K562 (cell line): ENCODE data around the gene RUSC1. TPM values are rescaled to one million over a fixed set of nuclear protein-coding genes. Genes with fewer than 3 reads are reported as not detected.

Experiments
- ADNP ChIP-seq: fragments of 200-800 bp; sonication (Bioruptor generic); IDR thresholded peaks from 2 replicates; pipeline ENCODE4 v1.6.1; 2016; ENCODE audit warnings: missing genetic modification characterization, missing compliant biosample characterization
- ARID3A ChIP-seq: IDR thresholded peaks from 2 replicates; pipeline ENCODE4 v1.6.1; 2012; ENCODE audit warnings: low read depth, low read length, improper control_type of control experiment, borderline replicate concordance
- ATF1 ChIP-seq, 2 experiments: fragments of 450-650 bp in 1 of 2; IDR thresholded peaks; 2 replicates each; pipeline ENCODE4 v1.6.1; 2016; ENCODE audit warnings: missing compliant biosample characterization in 1 of 2, missing genetic modification characterization in 1 of 2
- BDP1 ChIP-seq: IDR thresholded peaks from 3 replicates; pipeline ENCODE4 v1.6.1; 2011; ENCODE audit not compliant: insufficient read length, insufficient read depth
- CBFA2T2 ChIP-seq: fragments of 450-650 bp; conservative IDR thresholded peaks from 2 replicates; pipeline ENCODE4 v1.6.1; 2017; ENCODE audit warnings: mild to moderate bottlenecking
- E2F8 ChIP-seq: fragments of 450-650 bp; IDR thresholded peaks from 2 replicates; pipeline ENCODE4 v1.7.1; 2018; ENCODE audit warnings: mild to moderate bottlenecking, low read depth; ENCODE audit not compliant: partially characterized antibody
- EP300 ChIP-seq: IDR thresholded peaks from 2 replicates; pipeline ENCODE4 v1.6.1; 2012; ENCODE audit warnings: low read length, improper control_type of control experiment
- HDAC6 ChIP-seq: IDR thresholded peaks from 2 replicates; pipeline ENCODE4 v1.6.1; 2012; ENCODE audit warnings: low read depth, mild to moderate bottlenecking, control low read depth, inconsistent platforms, low read length, moderate library complexity
- KHSRP ChIP-seq: fragments of 450-650 bp; IDR thresholded peaks from 2 replicates; pipeline ENCODE4 v1.6.1; 2017
- MEF2A ChIP-seq: IDR thresholded peaks from 2 replicates; pipeline ENCODE4 v1.6.1; 2011; ENCODE audit warnings: low read depth, mild to moderate bottlenecking, low read length, moderate library complexity; ENCODE audit not compliant: control insufficient read depth
- NFATC3 ChIP-seq: fragments of 450-650 bp; IDR thresholded peaks from 2 replicates; pipeline ENCODE4 v1.6.1; 2017; ENCODE audit warnings: mild to moderate bottlenecking
- RBBP5 ChIP-seq: fragments of 200-600 bp; sonication (generic); IDR thresholded peaks from 2 replicates; pipeline ENCODE4 v1.6.1; 2012; ENCODE audit warnings: borderline replicate concordance, mild to moderate bottlenecking, low read length, control low read depth, inconsistent platforms; ENCODE audit not compliant: insufficient read depth, poor library complexity, severe bottlenecking
- RBM39 ChIP-seq: fragments of 200-400 bp; formaldehyde crosslinking; optimal IDR thresholded peaks from 2 replicates; pipeline ENCODE3; 2018; ENCODE audit warnings: low read depth, low read length
- RFX1 ChIP-seq: fragments of 450-650 bp; IDR thresholded peaks from 2 replicates; pipeline ENCODE4 v1.6.1; 2016; ENCODE audit warnings: mild to moderate bottlenecking, moderate library complexity
- SRSF3 ChIP-seq: fragments of 200-400 bp; formaldehyde crosslinking; IDR thresholded peaks from 2 replicates; pipeline ENCODE4 v1.6.1; 2016; ENCODE audit warnings: mild to moderate bottlenecking, low read length, moderate library complexity; ENCODE audit not compliant: insufficient read depth
- TAF9B ChIP-seq: fragments of 450-650 bp; IDR thresholded peaks from 2 replicates; pipeline ENCODE4 v1.6.1; 2018; ENCODE audit warnings: mild to moderate bottlenecking; ENCODE audit not compliant: partially characterized antibody
- ZKSCAN1 ChIP-seq: fragments of 150-350 bp; IDR thresholded peaks from 2 replicates; pipeline ENCODE4 v1.6.1; 2016; ENCODE audit warnings: low read depth, low read length
- ZNF239 ChIP-seq: fragments of 250-450 bp; sonication (Bioruptor Pico); IDR thresholded peaks from 2 replicates; pipeline ENCODE4 v1.4.0; 2020; ENCODE audit warnings: mild to moderate bottlenecking
- ZNF445 ChIP-seq: fragments of 250-450 bp; sonication (Bioruptor Pico); IDR thresholded peaks from 2 replicates; pipeline ENCODE4 v1.4.0; 2020; ENCODE audit warnings: low read depth, mild to moderate bottlenecking, moderate library complexity
- ZSCAN29 ChIP-seq: fragments of 450-650 bp; IDR thresholded peaks from 2 replicates; pipeline ENCODE4 v1.6.1; 2017
- polyA plus RNA-seq, 8 experiments: library from polyadenylated mRNA; depleted of rRNA in 4 of 8; stranded (reverse) in 5 of 8; unstranded in 3 of 8; fragments of >200 nt; fragmentation: Nextera tagmentation in 2 of 8; fragmentation: Illumina TruSeq in 1 of 8; extraction: Ambion mirVana in 2 of 8; extraction: Trizol in 1 of 8; gene quantifications; 2 replicates each; pipeline versions ENCODE4 v1.2.1 to v1.2.3, GENCODE V29; 2011 to 2014; ENCODE audit warnings: inconsistent platforms in 1 of 8, missing spikeins in 1 of 8
- total RNA-seq, 7 experiments: library from RNA; depleted of rRNA in 6 of 7; stranded (reverse); fragments of >200 nt in 6 of 7; fragmentation: Illumina TruSeq in 2 of 7; extraction: Trizol in 2 of 7; gene quantifications; 2 replicates each; pipeline versions ENCODE4 v1.2.1 to v1.2.3, GENCODE V29; 2011 to 2021; ENCODE audit warnings: low replicate concordance in 1 of 7
- TF ChIP-seq, protein P1 (sequence below): sonication (generic); formaldehyde crosslinking; IDR thresholded peaks from 2 replicates; pipeline ENCODE4 v1.8.0; 2022; ENCODE audit warnings: missing genetic modification reagents, mild to moderate bottlenecking, moderate library complexity, borderline replicate concordance
- TF ChIP-seq, protein P2 (sequence below), 2 experiments: fragments of 450-650 bp in 1 of 2; sonication (generic) in 1 of 2; formaldehyde crosslinking in 1 of 2; IDR thresholded peaks in 1 of 2; conservative IDR thresholded peaks in 1 of 2; 2 replicates each; pipeline versions ENCODE4 v1.6.1 to v1.8.1; 2016 to 2023; ENCODE audit warnings: mild to moderate bottlenecking in 2 of 2, moderate library complexity in 2 of 2, inconsistent platforms in 1 of 2, missing genetic modification reagents in 1 of 2

Gene RUSC1
- total and polyA plus RNA-seq, 9 of the 15 experiments (the other 6 are each of a cell fraction or from before 2014, with no cell fraction given), result 5.7 to 68.3 (median 33.6) TPM

DNA sequence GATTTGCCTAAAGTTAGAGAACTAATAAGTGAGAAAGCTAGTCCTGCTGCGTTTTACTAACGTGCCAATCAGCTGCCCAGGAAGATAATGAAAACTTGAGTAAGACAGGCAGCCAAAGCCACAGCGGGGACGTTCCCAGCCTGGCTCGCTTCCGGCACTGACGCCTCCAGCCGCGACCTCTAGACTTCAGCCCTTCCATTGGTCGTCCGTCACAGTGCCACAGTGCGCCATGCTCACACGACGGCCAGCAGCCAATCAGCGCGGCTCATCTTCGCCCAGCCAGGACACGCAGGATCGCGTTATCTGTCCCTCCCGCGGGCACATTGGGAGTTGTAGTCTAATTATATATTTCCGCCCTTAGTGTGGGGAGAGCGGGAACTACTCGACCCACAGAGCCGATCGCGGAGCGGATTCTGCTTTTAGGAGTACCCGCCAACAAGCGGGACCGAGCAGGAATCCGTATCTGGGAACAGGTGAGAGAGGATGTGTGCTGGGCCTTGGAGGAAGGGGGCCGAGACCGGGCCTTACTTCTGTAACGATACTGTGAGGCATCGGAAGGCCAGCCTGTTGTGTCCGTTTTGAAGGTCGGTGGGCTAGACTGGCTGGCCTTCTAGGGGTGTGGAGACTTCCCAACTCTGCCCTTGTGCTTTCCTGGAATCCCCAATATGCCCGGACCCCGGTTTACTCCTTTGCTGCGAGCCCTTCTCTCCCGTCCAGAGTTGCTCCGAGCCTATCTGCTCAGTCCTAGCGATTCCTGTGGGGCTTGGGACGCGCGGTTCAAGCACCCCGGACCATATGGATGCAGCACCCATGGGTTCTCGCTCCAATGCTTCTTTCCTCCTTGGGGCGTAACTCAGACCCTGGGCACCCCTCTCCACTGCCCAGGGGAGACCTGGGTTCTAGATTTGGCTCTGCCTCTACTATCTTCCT lies 11.9 kb upstream of the RUSC1 start, which contains the start of gene FDPS (continued):
- no peak for TF ChIP-seq EP300
- TF ChIP-seq KHSRP, result no peak
- no peak for TF ChIP-seq ARID3A
- TF ChIP-seq RBBP5, result no peak
- no peak for TF ChIP-seq ADNP (tag)
- no peak for TF ChIP-seq ZNF445 (CRISPR knock-in tag)
- peak; percentile 84 for TF ChIP-seq E2F8
- TF ChIP-seq ATF1 (CRISPR knock-in tag; IDR thresholded peaks at IDR 0.05), result peak; percentile 78
- peak; percentile 99 for TF ChIP-seq ATF1 (tag; IDR thresholded peaks at IDR 0.05)
- peak; percentile 55 for TF ChIP-seq TAF9B
- TF ChIP-seq, protein P1, sequence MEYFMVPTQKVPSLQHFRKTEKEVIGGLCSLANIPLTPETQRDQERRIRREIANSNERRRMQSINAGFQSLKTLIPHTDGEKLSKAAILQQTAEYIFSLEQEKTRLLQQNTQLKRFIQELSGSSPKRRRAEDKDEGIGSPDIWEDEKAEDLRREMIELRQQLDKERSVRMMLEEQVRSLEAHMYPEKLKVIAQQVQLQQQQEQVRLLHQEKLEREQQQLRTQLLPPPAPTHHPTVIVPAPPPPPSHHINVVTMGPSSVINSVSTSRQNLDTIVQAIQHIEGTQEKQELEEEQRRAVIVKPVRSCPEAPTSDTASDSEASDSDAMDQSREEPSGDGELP (CRISPR knock-in tag), result peak; percentile 96
- no peak for TF ChIP-seq SRSF3
- no peak for TF ChIP-seq RBM39
- TF ChIP-seq BDP1, result no peak
- TF ChIP-seq, protein P2, sequence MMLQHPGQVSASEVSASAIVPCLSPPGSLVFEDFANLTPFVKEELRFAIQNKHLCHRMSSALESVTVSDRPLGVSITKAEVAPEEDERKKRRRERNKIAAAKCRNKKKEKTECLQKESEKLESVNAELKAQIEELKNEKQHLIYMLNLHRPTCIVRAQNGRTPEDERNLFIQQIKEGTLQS (IDR thresholded peaks at IDR 0.05), result no peak
- TF ChIP-seq, protein P2 (CRISPR knock-in tag; conservative IDR thresholded peaks at IDR 0.05), result 0 out of 2 replicates have a peak, but pooled peaks have one; percentile 63
- no peak for TF ChIP-seq MEF2A
- no peak for TF ChIP-seq ZSCAN29
- no peak for TF ChIP-seq ZNF239 (CRISPR knock-in tag)
- no peak for TF ChIP-seq RFX1
- TF ChIP-seq HDAC6, result no peak
- TF ChIP-seq CBFA2T2, result no peak
- TF ChIP-seq ZKSCAN1, result no peak
- TF ChIP-seq NFATC3, result no peak
